ENCODE results near the gene ZKSCAN4. TPM values are rescaled to one million over a fixed set of nuclear protein-coding genes. Genes with fewer than 3 reads are reported as not detected.

Gene ZKSCAN4
- total RNA-seq, 2 donors from 2014 or later = 1.6 to 1.7 TPM

GRCh38 chr6:28264834-28265401 lies 12.8 kb upstream of the ZKSCAN4 start:
- Mint-ChIP-seq H3K9me3 (no peaks in the 10 kb centered on the region), H3K36me3 (ENCODE audit: low read depth) (no peaks in the 10 kb centered on the region), H3K4me1 (peaks cover 4% of the 10 kb centered on the region), H3K27ac (no peak overlapping the region), H3K4me3 (no peak overlapping the region), H3K27me3 (peaks cover 3% of the 10 kb centered on the region)
- no peak for ATAC-seq (replicated peaks)

- ATAC-seq (replicated peaks) = no peak
- Mint-ChIP-seq H3K9me3 (no peaks in the 10 kb centered on the region), H3K4me1 (peaks cover 4% of the 10 kb centered on the region), H3K27me3 (peaks cover 7% of the 10 kb centered on the region), H3K36me3 (ENCODE audit: low read depth) (no peaks in the 10 kb centered on the region), H3K4me3 (no peak overlapping the region), H3K27ac (no peak overlapping the region)
Measured at GRCh38 chr6:28263922-28264321, 11.9 kb upstream of the ZKSCAN4 start.

- Mint-ChIP-seq H3K4me3 (peak within 1 kb of the TSS; percentile 65), H3K4me1 (peaks cover 4% of the 10 kb centered on the region), H3K9me3 (peaks cover 4% of the 10 kb centered on the region), H3K36me3 (ENCODE audit: low read depth) (no peaks in the 10 kb centered on the region), H3K27ac (peak within 1 kb of the TSS; percentile 64), H3K27me3 (peaks cover 11% of the 10 kb centered on the region)
- peak; percentile 57 for ATAC-seq (replicated peaks)
Measured at GRCh38 chr6:28258877-28259777, 7.1 kb upstream of the ZKSCAN4 start, which contains the start of gene NKAPL. TSS of gene NKAPL (plus strand) at chr6:28259297. CDS start at chr6:28259372, 75 bp downstream.

GRCh38 chr6:28257042-28257441 lies 5.0 kb upstream of the ZKSCAN4 start:
- Mint-ChIP-seq H3K27me3 (peaks cover 8% of the 10 kb centered on the region), H3K36me3 (ENCODE audit: low read depth) (no peaks in the 10 kb centered on the region), H3K27ac (no peak overlapping the region), H3K4me3 (no peak overlapping the region), H3K9me3 (peaks cover 4% of the 10 kb centered on the region), H3K4me1 (peaks cover 12% of the 10 kb centered on the region)
- no peak for ATAC-seq (replicated peaks)

GRCh38 chr6:28254121-28254519 lies 2.1 kb upstream of the ZKSCAN4 start:
- Mint-ChIP-seq H3K4me1 (peaks cover 20% of the 10 kb centered on the region), H3K27ac (no peak overlapping the region), H3K27me3 (peaks cover 4% of the 10 kb centered on the region), H3K4me3 (no peak overlapping the region), H3K36me3 (ENCODE audit: low read depth) (no peaks in the 10 kb centered on the region), H3K9me3 (peaks cover 4% of the 10 kb centered on the region)
- ATAC-seq (replicated peaks) = peak; percentile 41

GRCh38 chr6:28251661-28252008 lies 434 bp downstream of the ZKSCAN4 start:
- H3K4me3 Mint-ChIP-seq = peak overlapping the region; percentile 99
- peaks cover 21% of the 10 kb centered on the region for H3K36me3 Mint-ChIP-seq (ENCODE audit: low read depth)
- H3K27me3 Mint-ChIP-seq = no peaks in the 10 kb centered on the region
- peak; percentile 81 for ATAC-seq (replicated peaks)
- peaks cover 16% of the 10 kb centered on the region for H3K4me1 Mint-ChIP-seq
- peak overlapping the region; percentile 93 for H3K27ac Mint-ChIP-seq
- H3K9me3 Mint-ChIP-seq = no peaks in the 10 kb centered on the region

GRCh38 chr6:28250747-28251146 lies 1.3 kb downstream of the ZKSCAN4 start:
- H3K36me3 Mint-ChIP-seq (ENCODE audit: low read depth) = peaks cover 30% of the 10 kb centered on the region
- no peaks in the 10 kb centered on the region for H3K27me3 Mint-ChIP-seq

GRCh38 chr6:28248916-28249315 lies 3.2 kb downstream of the ZKSCAN4 start:
- no peak for ATAC-seq (replicated peaks)
- H3K27ac Mint-ChIP-seq = no peak overlapping the region
- no peaks in the 10 kb centered on the region for H3K27me3 Mint-ChIP-seq
- peaks cover 48% of the 10 kb centered on the region for H3K36me3 Mint-ChIP-seq (ENCODE audit: low read depth)
- H3K4me3 Mint-ChIP-seq = no peak overlapping the region
- H3K4me1 Mint-ChIP-seq = peaks cover 16% of the 10 kb centered on the region
- no peaks in the 10 kb centered on the region for H3K9me3 Mint-ChIP-seq

More at GRCh38 chr6:28250747-28251146, 1.3 kb downstream of the ZKSCAN4 start:
- Mint-ChIP-seq H3K27ac (no peak overlapping the region), H3K4me3 (peak overlapping the region; percentile 99), H3K4me1 (peaks cover 16% of the 10 kb centered on the region), H3K9me3 (no peaks in the 10 kb centered on the region)
- ATAC-seq (replicated peaks) = no peak

GRCh38 chr6:28245206-28245941 lies 6.7 kb downstream of the ZKSCAN4 start:
- H3K27ac Mint-ChIP-seq = peak overlapping the region; percentile 9
- H3K9me3 Mint-ChIP-seq = no peaks in the 10 kb centered on the region
- peaks cover 54% of the 10 kb centered on the region for H3K36me3 Mint-ChIP-seq (ENCODE audit: low read depth)
- H3K4me3 Mint-ChIP-seq = no peak overlapping the region
- H3K4me1 Mint-ChIP-seq = peaks cover 2% of the 10 kb centered on the region
- ATAC-seq (replicated peaks) = no peak
- no peaks in the 10 kb centered on the region for H3K27me3 Mint-ChIP-seq

- Mint-ChIP-seq H3K4me1 (no peaks in the 10 kb centered on the region), H3K27me3 (no peaks in the 10 kb centered on the region), H3K36me3 (ENCODE audit: low read depth) (peaks cover 54% of the 10 kb centered on the region), H3K27ac (no peak overlapping the region), H3K9me3 (no peaks in the 10 kb centered on the region), H3K4me3 (no peak overlapping the region)
- no peak for ATAC-seq (replicated peaks)
Measured at GRCh38 chr6:28243946-28244345, 8.1 kb downstream of the ZKSCAN4 start.

- Mint-ChIP-seq H3K27me3 (peaks cover 3% of the 10 kb centered on the region), H3K9me3 (no peaks in the 10 kb centered on the region), H3K4me1 (no peaks in the 10 kb centered on the region), H3K36me3 (ENCODE audit: low read depth) (peaks cover 21% of the 10 kb centered on the region), H3K27ac (no peak overlapping the region), H3K4me3 (no peak overlapping the region)
- no peak for ATAC-seq (replicated peaks)
Measured at GRCh38 chr6:28240471-28240870, 11.6 kb downstream of the ZKSCAN4 start.

- Mint-ChIP-seq H3K27me3 (peaks cover 3% of the 10 kb centered on the region), H3K27ac (no peak overlapping the region), H3K4me3 (no peak overlapping the region), H3K36me3 (ENCODE audit: low read depth) (peaks cover 13% of the 10 kb centered on the region), H3K4me1 (no peaks in the 10 kb centered on the region), H3K9me3 (no peaks in the 10 kb centered on the region)
- ATAC-seq (replicated peaks) = no peak
Measured at GRCh38 chr6:28239636-28240035, 12.4 kb downstream of the ZKSCAN4 start.

GRCh38 chr6:28235912-28236452 lies 16.1 kb downstream of the ZKSCAN4 start:
- no peak overlapping the region for H3K4me3 Mint-ChIP-seq
- no peaks in the 10 kb centered on the region for H3K4me1 Mint-ChIP-seq
- no peaks in the 10 kb centered on the region for H3K36me3 Mint-ChIP-seq (ENCODE audit: low read depth)
- no peak for ATAC-seq (replicated peaks)
- no peaks in the 10 kb centered on the region for H3K9me3 Mint-ChIP-seq
- peaks cover 3% of the 10 kb centered on the region for H3K27me3 Mint-ChIP-seq
- no peak overlapping the region for H3K27ac Mint-ChIP-seq

- Mint-ChIP-seq H3K9me3 (no peaks in the 10 kb centered on the region), H3K4me3 (no peak overlapping the region), H3K27ac (no peak overlapping the region), H3K27me3 (peaks cover 3% of the 10 kb centered on the region), H3K4me1 (no peaks in the 10 kb centered on the region), H3K36me3 (ENCODE audit: low read depth) (peaks cover 10% of the 10 kb centered on the region)
- no peak for ATAC-seq (replicated peaks)
Measured at GRCh38 chr6:28232785-28233184, 19.3 kb downstream of the ZKSCAN4 start.

Measured in activated T-helper 17 cell treated with anti-CD3 and anti-CD28 coated beads, Interleukin-2, amount 50 U/mL, for 72 hours (primary cell).